Measurements from ENCODE around the gene UNC79.

DNA sequence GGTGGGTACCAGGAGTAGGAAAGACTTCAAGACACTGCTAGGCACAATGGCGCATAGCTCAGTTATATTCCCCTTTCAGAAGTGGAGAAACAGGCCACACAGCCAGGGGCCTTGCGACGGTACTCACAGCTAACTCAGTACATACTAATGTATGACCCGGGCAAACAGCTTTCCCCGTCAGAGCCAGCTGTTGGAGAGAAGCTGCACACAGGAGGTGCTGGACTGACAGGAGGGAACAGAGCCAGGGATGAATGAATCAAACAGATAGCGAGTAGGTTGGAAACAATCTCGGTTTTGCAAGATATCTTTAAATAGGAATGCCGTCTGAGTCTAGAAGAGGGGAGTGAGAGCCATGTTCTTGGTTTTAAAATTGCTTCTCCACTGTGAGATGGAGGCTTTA is 312.0 kb downstream of the UNC79 start:
- TF ChIP-seq, protein P1, sequence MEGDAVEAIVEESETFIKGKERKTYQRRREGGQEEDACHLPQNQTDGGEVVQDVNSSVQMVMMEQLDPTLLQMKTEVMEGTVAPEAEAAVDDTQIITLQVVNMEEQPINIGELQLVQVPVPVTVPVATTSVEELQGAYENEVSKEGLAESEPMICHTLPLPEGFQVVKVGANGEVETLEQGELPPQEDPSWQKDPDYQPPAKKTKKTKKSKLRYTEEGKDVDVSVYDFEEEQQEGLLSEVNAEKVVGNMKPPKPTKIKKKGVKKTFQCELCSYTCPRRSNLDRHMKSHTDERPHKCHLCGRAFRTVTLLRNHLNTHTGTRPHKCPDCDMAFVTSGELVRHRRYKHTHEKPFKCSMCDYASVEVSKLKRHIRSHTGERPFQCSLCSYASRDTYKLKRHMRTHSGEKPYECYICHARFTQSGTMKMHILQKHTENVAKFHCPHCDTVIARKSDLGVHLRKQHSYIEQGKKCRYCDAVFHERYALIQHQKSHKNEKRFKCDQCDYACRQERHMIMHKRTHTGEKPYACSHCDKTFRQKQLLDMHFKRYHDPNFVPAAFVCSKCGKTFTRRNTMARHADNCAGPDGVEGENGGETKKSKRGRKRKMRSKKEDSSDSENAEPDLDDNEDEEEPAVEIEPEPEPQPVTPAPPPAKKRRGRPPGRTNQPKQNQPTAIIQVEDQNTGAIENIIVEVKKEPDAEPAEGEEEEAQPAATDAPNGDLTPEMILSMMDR (IDR thresholded peaks at IDR 0.05), result no peak
- TF ChIP-seq POLR2A (IDR thresholded peaks at IDR 0.05), result no peak
